DOHH2 (cell line): ENCODE results near the gene BNC2.

Experiments used
- CTCF ChIP-seq: fragments of 200-600 bp; sonication (generic); IDR thresholded peaks from one replicate; pipeline ENCODE4 v1.5.1; 2014; ENCODE audit warnings: antibody characterized with exemption, mild to moderate bottlenecking, low read depth, low read length; ENCODE audit not compliant: poor library complexity, severe bottlenecking
- EZH2phosphoT487 ChIP-seq: fragments of 200-600 bp; sonication (generic); IDR thresholded peaks from 2 replicates; pipeline ENCODE4 v1.6.1; 2017; ENCODE audit warnings: borderline replicate concordance, mild to moderate bottlenecking, antibody characterized with exemption, low read length, moderate library complexity, mixed read lengths

DNA sequence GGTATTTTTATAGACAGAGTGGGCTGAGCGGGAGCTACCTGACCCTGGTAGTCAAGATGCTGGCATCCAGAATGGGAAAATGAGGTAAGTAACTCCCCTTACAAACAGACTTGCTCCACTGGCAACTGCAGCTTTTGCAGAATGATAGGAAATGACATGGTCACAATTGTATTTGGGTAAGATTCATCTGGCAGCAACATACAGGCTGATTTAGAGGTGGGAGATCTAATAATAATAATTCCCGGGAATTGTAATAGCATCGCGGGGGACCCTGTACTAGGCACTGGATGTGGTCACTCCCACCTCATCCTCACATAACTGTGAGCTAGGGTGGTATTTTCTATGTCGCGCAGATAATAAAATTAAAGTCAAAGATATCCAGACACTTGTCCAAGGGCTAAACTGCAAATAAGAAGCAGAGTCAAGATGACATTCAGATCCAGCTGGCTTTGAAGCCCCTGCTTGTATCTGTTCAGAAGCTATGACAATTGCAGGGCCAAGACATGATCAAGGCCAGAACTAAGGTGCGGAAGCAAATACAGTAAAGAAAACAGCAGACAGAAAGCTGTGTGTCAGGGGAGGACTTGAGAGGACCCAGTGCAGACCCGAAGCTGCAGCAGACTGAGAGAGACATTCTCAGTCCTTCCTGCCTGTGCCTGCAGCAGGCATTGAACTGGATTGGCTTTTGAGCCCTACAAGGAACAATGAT lies 507.2 kb downstream of the BNC2 start:
- TF ChIP-seq CTCF (no peak), EZH2phosphoT487 (no peak)
